Hindlimb muscle (tissue), 1 donor: ENCODE measurements around the gene CDH4. TPM values are rescaled to one million over a fixed set of nuclear protein-coding genes. Genes with fewer than 3 reads are reported as not detected.

Source experiments
- DNase-seq: peaks from one replicate; pipeline ENCODE4 v3.0.0-alpha.2; 2013
- polyA plus RNA-seq: library from polyadenylated mRNA; unstranded; fragments of 120-200 nt; gene quantifications from one replicate; pipeline ENCODE4 v1.2.1, GENCODE V29; 2013; ENCODE audit not compliant: insufficient read length

Gene CDH4
- polyA plus RNA-seq, 1 donor: 1.0 TPM

- no peak for DNase-seq
These were observed 518.1 kb downstream of the CDH4 start for GRCh38 chr20:61770113-61770585.

- DNase-seq: no peak
These were observed 519.8 kb downstream of the CDH4 start for GRCh38 chr20:61771805-61772350.

GRCh38 chr20:61772828-61773631 lies 521.0 kb downstream of the CDH4 start:
- no peak for DNase-seq

- DNase-seq: no peak
These were observed 522.0 kb downstream of the CDH4 start for GRCh38 chr20:61773926-61774587.

GRCh38 chr20:61775423-61775822 lies 523.4 kb downstream of the CDH4 start:
- DNase-seq: no peak

- DNase-seq: no peak
These were observed 524.5 kb downstream of the CDH4 start for GRCh38 chr20:61776491-61777075.

- no peak for DNase-seq
These were observed 525.9 kb downstream of the CDH4 start for GRCh38 chr20:61777773-61778494.

GRCh38 chr20:61778495-61778863 lies 526.4 kb downstream of the CDH4 start:
- DNase-seq: no peak

GRCh38 chr20:61779176-61779965 lies 527.3 kb downstream of the CDH4 start:
- DNase-seq: no peak

GRCh38 chr20:61780066-61780465 lies 528.0 kb downstream of the CDH4 start:
- DNase-seq: no peak

- no peak for DNase-seq
These were observed 532.9 kb downstream of the CDH4 start for GRCh38 chr20:61784801-61785566.

GRCh38 chr20:61785567-61785816 lies 533.4 kb downstream of the CDH4 start:
- no peak for DNase-seq

- DNase-seq: no peak
These were observed 534.2 kb downstream of the CDH4 start for GRCh38 chr20:61786230-61786629.

- DNase-seq: no peak
These were observed 536.3 kb downstream of the CDH4 start for GRCh38 chr20:61788343-61788742.

- no peak for DNase-seq
These were observed 537.3 kb downstream of the CDH4 start for GRCh38 chr20:61789329-61789728.

GRCh38 chr20:61790116-61790827 lies 538.2 kb downstream of the CDH4 start:
- DNase-seq: no peak

- no peak for DNase-seq
These were observed 539.9 kb downstream of the CDH4 start for GRCh38 chr20:61791995-61792394.

- DNase-seq: no peak
These were observed 543.9 kb downstream of the CDH4 start for GRCh38 chr20:61795669-61796630.

- no peak for DNase-seq
These were observed 544.7 kb downstream of the CDH4 start for GRCh38 chr20:61796738-61797137.
